NCI-H2081 treated with DMSO at 0.1 percent for 48 hours (cell line): ENCODE data around the gene CD300H.
"Not testable (repeated sequence)": the region's sequence is repeated elsewhere in the genome, so short reads cannot be mapped to it uniquely, and the experiment has no call there.

Experiments used
- DNase-seq: peaks from one replicate; lab custom pipeline; 2025; lab: John Stamatoyannopoulos, UW

CD300H gene

DNA sequence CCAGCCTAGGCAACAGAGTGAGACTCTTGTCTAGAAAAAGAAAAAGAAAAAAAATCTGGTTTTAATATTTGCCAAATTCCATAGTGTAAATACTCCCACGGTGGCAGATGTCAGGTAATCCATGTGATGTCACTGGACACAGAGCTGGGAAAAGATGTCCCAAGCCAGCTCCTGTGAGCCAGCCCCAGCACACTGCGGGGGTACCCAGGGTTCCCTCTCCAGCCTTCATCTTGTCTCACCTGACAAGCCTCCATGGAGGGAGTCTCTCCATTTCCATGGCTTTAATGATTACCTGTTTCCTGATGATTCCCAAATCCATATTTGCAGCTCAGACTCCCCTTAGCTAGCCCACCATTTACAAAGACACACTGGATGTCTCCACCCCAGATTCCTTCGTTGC, 40.6 kb downstream of the CD300H start:
- DNase-seq = no peak

- no peak for DNase-seq
Measured at GRCh38 chr17:74525781-74526288, 41.5 kb downstream of the CD300H start.

DNA sequence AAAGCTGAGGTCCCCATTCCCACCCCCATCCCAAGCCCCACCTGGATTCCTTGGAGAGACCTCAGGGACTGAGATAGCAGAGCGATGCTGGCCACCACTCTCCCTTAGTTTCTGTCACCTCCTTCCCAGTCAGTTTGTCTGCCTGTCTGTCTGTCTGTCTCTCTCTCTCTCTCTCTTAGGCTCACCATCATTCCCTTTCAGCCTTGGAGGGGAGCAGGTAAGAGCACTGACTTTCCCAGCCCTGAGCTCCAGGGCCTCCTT, 41.9 kb downstream of the CD300H start:
- no peak for DNase-seq

- no peak for DNase-seq
Measured at GRCh38 chr17:74524653-74525464, 42.5 kb downstream of the CD300H start.

DNA sequence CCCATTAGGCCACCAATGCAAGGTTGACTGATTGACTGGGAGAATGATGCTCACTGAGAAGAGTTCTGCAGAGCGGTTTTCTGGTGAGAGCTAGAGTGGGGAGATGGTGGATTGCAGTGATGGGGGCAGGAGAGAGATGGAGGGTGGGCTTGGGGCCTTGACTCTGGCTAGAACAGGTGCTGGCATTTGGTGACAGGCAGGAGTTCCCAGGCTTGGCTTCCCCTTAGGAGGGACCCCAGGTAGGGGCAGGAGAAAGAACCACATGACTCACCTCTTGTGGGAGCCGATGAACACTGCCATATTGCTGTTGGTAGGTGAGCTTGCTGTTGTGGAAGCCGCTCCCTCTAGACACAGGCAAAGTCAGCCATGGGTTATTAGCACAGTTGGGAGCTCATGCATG, 44.0 kb downstream of the CD300H start:
- no peak for DNase-seq

DNA sequence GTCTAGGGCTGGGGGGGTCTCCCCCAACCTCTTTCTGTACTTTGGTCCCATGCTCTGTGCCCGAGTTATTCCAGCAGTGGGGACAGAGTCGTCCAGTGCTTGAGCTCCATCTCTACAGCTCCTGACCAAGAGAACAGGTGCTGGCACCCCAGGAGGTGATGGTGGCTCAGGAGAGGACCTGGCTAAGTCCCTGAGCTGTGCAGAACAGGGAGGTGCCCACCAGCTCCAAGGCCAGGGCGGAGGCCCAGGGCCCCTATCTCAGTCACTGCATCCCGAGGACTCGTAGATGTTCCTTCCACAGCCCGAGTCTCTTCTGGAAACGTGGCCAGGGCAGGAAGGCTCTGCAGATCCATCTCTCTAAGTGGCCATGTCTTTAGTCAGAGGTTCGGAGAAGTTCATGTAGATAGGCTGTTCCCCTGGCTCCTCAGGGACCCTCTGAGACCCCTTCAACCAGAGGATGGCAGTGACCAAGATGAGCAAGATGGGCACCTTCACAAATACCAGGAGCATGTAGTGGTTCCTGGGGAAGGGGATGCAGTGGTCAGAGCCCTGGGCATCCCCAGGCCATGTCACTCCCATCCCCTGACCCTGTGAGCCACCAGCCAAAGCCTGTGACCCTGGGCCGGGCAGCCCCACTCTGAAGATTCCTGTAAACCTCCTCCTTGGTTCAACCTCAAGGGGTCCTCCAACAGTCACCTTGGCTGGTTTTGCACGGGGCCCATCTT, 44.8 kb downstream of the CD300H start:
- DNase-seq = no peak

DNA sequence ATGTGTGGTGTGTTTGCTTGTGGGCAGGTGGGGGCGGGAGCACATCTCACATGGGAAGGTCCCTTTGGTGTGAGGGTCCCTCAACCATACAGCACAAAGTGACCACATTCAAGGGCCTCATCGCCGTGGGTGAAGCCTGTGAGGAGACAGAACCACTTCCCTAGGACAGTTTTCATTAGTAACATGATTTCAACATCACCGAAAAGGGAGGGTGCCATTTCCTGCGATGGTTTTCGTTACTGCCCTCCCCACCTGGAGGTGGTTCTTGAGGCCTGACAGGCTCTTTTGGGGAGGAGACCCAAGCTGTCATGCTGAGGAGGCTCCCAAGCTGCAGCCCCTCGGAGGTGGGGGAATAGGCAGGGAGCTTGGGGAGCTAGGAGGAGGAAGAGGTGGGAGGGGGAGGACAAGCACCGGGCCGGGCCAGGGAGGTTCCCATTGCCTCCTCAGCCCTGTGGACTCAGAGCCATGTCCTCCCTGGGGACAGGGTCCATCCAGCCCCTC, 45.6 kb downstream of the CD300H start:
- DNase-seq = no peak

- DNase-seq = no peak
Measured at GRCh38 chr17:74520790-74521480, 46.4 kb downstream of the CD300H start.

GRCh38 chr17:74520016-74520434, 47.3 kb downstream of the CD300H start:
- DNase-seq = no peak

GRCh38 chr17:74518413-74518981, 48.8 kb downstream of the CD300H start:
- not testable (repeated sequence) for DNase-seq

GRCh38 chr17:74516561-74517328, 50.6 kb downstream of the CD300H start:
- DNase-seq = no peak

DNA sequence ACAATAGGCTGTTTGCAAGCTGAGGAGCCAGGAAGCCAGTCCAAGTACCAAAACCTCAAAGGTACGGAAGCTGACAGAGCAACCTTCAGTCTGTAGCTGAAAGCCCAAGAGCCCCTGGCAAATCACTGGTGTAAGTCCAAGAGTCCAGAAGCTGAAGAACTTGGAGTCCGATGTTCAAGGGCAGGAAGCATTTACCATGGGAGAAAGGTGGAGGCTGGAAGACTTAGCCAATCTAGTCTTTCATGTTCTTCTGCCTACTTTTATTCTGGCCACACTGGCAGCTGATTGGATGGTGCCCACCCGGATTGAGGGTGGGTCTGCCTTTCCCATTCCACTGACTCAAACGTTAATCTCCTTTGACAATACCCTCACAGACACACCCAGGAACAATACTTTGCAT, 51.4 kb downstream of the CD300H start:
- DNase-seq = no peak

GRCh38 chr17:74514632-74515334, 52.5 kb downstream of the CD300H start:
- DNase-seq = no peak

DNA sequence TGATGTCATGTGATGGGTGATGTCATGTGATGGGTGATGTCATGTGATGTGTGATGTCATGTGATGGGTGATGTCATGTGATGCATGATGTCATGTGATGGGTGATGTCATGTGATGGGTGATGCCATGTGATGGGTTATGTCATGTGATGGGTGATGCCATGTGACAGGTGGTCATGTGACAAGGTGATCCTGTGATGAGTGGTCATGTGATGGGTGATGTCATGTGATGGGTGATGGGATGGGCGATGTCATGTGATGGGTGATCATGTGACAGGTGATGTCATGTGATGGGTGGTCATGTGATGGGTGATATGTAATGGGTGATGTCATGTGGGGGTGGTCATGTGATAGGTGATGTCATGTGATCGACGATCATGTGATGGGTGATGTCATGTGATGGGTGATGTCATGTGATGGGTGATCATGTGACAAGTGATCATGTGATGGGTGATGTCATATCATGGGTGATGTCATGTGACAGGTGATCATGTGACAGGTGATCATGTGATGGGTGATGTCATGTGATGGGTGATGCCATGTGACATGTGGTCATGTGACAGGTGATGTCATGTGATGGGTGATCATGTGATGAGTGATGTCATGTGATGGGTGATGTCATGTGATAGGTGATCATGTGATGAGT, 53.2 kb downstream of the CD300H start:
- DNase-seq = no peak

DNA sequence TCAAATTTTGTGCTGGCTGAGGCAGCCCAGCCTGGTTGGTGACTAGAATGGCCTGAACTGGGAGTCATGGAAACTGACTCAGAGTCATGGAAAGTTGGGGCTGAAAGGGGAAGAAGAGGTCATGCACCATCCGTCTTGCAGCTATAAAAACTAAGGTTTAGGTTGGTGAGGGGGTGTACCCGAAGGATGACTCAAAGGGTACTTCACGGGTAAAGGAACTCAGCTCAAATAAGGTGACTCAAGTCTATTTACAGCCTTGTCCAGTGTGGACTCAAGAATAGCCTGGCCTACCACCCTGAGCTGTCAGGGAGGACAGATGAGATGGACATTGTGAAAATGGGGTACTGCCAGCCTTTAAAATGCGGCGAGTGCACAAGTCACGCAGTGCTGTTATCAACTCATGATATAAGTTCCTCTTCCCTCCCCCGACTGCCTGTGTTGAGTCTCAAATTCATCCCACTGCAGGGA, 54.7 kb downstream of the CD300H start:
- DNase-seq = no peak

DNA sequence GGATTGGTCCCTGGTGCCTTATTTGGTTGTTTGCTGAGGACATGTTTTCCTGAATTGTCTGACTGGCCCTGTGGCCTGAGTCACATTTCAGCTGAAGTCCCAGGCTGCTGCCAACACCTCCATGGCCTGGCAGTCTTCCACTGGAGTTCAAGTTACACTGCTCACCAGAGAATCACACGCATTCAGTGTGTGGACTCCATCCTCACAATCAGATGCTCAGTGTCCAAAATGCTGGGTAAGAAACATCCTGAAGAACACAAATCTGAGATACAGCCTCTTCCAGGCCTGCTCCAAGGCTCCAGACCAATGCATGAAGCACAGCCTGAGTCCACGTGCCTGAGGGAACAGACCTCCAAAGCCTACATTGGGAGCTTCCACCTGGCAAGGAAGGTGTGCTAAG, 55.3 kb downstream of the CD300H start:
- no peak for DNase-seq
